Measurements from ENCODE around the gene LONP2. TPM values are rescaled to one million over a fixed set of nuclear protein-coding genes. Genes with fewer than 3 reads are reported as not detected.

Gene LONP2
- polyA plus RNA-seq, 2 donors: 16.2 to 28.6 TPM

Other genes with a start within 250 kb of the LONP2 start
- gene ABCC12, start 88.3 kb upstream of the LONP2 start, polyA plus RNA-seq: not detected
- gene ABCC11, start 3.2 kb downstream of the LONP2 start, polyA plus RNA-seq: under 1 TPM; 0.08 TPM
- gene SIAH1, start 141.1 kb downstream of the LONP2 start, polyA plus RNA-seq: 10 to 100 TPM in 1 of 2 donors, 1 to 10 TPM in 1; 8.7 to 12.3 TPM